ENCODE results near the gene GRK4. TPM values are rescaled to one million over a fixed set of nuclear protein-coding genes. Genes with fewer than 3 reads are reported as not detected.

The GRK4 gene
- total RNA-seq, 3 donors from 2014 or later, result 0.87 to 8.9 (median 3.9) TPM

- TF ChIP-seq, protein P1, sequence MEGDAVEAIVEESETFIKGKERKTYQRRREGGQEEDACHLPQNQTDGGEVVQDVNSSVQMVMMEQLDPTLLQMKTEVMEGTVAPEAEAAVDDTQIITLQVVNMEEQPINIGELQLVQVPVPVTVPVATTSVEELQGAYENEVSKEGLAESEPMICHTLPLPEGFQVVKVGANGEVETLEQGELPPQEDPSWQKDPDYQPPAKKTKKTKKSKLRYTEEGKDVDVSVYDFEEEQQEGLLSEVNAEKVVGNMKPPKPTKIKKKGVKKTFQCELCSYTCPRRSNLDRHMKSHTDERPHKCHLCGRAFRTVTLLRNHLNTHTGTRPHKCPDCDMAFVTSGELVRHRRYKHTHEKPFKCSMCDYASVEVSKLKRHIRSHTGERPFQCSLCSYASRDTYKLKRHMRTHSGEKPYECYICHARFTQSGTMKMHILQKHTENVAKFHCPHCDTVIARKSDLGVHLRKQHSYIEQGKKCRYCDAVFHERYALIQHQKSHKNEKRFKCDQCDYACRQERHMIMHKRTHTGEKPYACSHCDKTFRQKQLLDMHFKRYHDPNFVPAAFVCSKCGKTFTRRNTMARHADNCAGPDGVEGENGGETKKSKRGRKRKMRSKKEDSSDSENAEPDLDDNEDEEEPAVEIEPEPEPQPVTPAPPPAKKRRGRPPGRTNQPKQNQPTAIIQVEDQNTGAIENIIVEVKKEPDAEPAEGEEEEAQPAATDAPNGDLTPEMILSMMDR (IDR thresholded peaks at IDR 0.05), result no peak
Measured at GRCh38 chr4:3025881-3026280, 62.5 kb downstream of the GRK4 start.

DNA sequence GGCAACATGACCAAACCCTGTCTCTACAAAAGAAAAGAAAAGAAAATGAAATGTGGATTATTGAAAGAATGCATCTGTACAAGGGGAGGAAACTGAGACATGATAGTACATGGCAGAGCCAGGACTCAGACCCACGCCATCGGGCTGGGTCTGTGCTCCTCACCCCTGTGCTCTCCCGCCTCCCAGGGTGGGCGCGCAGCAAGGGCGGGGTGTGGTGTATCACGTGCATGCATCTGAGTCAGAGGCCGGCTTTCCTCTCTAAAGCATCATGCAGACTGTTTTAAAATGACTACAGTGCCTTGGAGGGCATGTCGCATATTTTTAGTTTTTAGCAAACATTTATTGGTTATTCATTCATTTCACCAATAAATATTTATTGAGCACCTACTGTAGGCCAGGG lies 63.2 kb downstream of the GRK4 start:
- Histone ChIP-seq H3K4me1 (ENCODE audit: low read depth) (no peaks in the 10 kb centered on the region), H3K9me3 (no peaks in the 10 kb centered on the region), H3K4me3 (no peak overlapping the region), H3K36me3 (ENCODE audit: low read depth) (no peaks in the 10 kb centered on the region)
- intact Hi-C loops (cut with DNase I, micrococcal nuclease), result no loop called here
- no peak for ATAC-seq
- no peak for DNase-seq
- TF ChIP-seq, protein P1 (IDR thresholded peaks at IDR 0.05), result no peak

More at GRCh38 chr4:3025881-3026280, 62.5 kb downstream of the GRK4 start:
- Histone ChIP-seq H3K36me3 (ENCODE audit: low read depth) (no peaks in the 10 kb centered on the region), H3K4me3 (no peak overlapping the region), H3K9me3 (no peaks in the 10 kb centered on the region), H3K4me1 (ENCODE audit: low read depth) (no peaks in the 10 kb centered on the region)
- DNase-seq (no peak), ATAC-seq (no peak)
- intact Hi-C loops (cut with DNase I, micrococcal nuclease), result no loop called here

- Histone ChIP-seq H3K4me1 (ENCODE audit: low read depth) (no peaks in the 10 kb centered on the region), H3K4me3 (no peak overlapping the region), H3K36me3 (ENCODE audit: low read depth) (no peaks in the 10 kb centered on the region), H3K9me3 (no peaks in the 10 kb centered on the region)
- TF ChIP-seq, protein P1 (IDR thresholded peaks at IDR 0.05), result no peak
- DNase-seq, result no peak
- intact Hi-C loops (cut with DNase I, micrococcal nuclease), result no loop called here
- ATAC-seq, result no peak
Measured at GRCh38 chr4:3029464-3029863, 66.1 kb downstream of the GRK4 start.

DNA sequence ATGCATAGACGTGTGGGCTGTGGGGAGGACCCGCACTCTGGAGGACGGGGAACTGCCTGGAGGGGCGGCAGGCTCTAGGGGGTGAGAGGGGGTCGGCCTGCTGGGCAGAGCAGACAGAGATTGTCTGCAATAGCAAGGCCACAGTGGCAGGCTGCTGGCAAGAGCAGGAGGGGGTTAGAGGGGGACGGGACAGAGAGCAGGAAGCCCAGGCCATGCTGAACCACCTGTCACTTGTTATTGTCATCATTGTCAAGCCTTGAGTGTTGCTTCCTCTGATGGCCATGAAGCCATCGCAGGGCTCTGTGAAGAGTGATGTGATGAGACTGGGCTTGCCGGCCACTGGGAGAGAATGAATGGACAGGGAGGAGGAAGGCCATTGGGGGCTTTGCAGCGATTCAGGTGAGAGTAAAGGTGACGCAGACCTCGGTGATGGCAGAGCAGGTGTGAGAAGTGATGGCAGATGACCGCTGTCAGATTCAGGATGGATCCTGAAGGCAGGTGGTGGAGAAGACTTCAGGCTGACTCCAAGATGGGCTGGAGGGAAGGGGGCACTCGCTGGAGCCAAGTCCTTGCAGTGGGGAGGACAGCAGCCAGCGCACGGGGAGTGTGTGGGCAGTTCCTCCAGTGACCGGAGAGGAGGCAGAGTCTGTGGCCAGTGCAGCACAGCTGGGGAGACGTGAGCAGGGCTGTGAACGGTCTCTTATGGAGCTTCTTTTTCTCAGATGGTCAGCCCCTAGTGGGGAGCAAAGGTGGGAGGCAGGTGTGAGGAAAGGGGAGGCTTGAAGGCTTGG lies 67.4 kb downstream of the GRK4 start:
- intact Hi-C loops (cut with DNase I, micrococcal nuclease), result no loop called here
- no peaks in the 10 kb centered on the region for H3K4me1 ChIP-seq (ENCODE audit: low read depth)
- ATAC-seq (peak; percentile 17), DNase-seq (no peak)
- H3K9me3 ChIP-seq, result no peaks in the 10 kb centered on the region
- H3K4me3 ChIP-seq, result no peak overlapping the region
- H3K36me3 ChIP-seq (ENCODE audit: low read depth), result no peaks in the 10 kb centered on the region
- TF ChIP-seq, protein P1 (IDR thresholded peaks at IDR 0.05), result no peak

- Histone ChIP-seq H3K36me3 (ENCODE audit: low read depth) (no peaks in the 10 kb centered on the region), H3K4me1 (ENCODE audit: low read depth) (no peaks in the 10 kb centered on the region), H3K4me3 (no peak overlapping the region), H3K9me3 (no peaks in the 10 kb centered on the region)
- intact Hi-C loops (cut with DNase I, micrococcal nuclease), result no loop called here
- TF ChIP-seq, protein P1 (IDR thresholded peaks at IDR 0.05), result no peak
- peak in 2 of 3 donors; percentile 28 to 53 for DNase-seq
- peak; percentile 72 for ATAC-seq
Measured at GRCh38 chr4:3031357-3032082, 68.1 kb downstream of the GRK4 start.
